Measurements from ENCODE around the gene MCM10. TPM values are rescaled to one million over a fixed set of nuclear protein-coding genes. Genes with fewer than 3 reads are reported as not detected.

Gene MCM10
- total and polyA plus RNA-seq, 2 experiments from 2014 or later = 38.2 to 43.0 TPM

DNA sequence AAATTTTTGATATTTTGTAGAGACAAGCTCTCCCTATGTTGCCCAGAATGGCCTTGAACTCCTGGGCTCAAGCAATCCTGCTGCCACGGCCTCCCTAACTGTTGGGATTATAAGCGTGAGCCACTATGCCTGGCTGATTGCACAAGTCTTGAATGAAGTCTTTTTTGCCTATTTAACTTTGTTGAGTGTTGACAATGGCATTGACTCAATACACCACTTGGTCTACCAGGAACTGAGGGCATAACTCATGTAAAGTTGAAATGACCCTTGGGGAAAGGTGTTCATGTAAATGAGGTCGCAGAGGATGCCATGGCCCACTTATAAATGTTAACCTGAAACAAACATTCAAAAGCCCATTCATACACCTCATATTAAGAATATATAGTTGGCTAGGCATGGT is 80.3 kb downstream of the MCM10 start:
- no peak for DNase-seq (ENCODE audit: low spot score)
- H3K9me2 ChIP-seq (ENCODE audit: insufficient read depth) = no peaks in the 10 kb centered on the region; the same call in 1 of the 2 replicates
- no peak for TF ChIP-seq POLR2AphosphoS5 (IDR thresholded peaks at IDR 0.05; ENCODE audit: low read depth)
- TF ChIP-seq EZH2phosphoT487 (IDR thresholded peaks at IDR 0.05; ENCODE audit: unreplicated experiment) = no peak
- TF ChIP-seq, protein P1, sequence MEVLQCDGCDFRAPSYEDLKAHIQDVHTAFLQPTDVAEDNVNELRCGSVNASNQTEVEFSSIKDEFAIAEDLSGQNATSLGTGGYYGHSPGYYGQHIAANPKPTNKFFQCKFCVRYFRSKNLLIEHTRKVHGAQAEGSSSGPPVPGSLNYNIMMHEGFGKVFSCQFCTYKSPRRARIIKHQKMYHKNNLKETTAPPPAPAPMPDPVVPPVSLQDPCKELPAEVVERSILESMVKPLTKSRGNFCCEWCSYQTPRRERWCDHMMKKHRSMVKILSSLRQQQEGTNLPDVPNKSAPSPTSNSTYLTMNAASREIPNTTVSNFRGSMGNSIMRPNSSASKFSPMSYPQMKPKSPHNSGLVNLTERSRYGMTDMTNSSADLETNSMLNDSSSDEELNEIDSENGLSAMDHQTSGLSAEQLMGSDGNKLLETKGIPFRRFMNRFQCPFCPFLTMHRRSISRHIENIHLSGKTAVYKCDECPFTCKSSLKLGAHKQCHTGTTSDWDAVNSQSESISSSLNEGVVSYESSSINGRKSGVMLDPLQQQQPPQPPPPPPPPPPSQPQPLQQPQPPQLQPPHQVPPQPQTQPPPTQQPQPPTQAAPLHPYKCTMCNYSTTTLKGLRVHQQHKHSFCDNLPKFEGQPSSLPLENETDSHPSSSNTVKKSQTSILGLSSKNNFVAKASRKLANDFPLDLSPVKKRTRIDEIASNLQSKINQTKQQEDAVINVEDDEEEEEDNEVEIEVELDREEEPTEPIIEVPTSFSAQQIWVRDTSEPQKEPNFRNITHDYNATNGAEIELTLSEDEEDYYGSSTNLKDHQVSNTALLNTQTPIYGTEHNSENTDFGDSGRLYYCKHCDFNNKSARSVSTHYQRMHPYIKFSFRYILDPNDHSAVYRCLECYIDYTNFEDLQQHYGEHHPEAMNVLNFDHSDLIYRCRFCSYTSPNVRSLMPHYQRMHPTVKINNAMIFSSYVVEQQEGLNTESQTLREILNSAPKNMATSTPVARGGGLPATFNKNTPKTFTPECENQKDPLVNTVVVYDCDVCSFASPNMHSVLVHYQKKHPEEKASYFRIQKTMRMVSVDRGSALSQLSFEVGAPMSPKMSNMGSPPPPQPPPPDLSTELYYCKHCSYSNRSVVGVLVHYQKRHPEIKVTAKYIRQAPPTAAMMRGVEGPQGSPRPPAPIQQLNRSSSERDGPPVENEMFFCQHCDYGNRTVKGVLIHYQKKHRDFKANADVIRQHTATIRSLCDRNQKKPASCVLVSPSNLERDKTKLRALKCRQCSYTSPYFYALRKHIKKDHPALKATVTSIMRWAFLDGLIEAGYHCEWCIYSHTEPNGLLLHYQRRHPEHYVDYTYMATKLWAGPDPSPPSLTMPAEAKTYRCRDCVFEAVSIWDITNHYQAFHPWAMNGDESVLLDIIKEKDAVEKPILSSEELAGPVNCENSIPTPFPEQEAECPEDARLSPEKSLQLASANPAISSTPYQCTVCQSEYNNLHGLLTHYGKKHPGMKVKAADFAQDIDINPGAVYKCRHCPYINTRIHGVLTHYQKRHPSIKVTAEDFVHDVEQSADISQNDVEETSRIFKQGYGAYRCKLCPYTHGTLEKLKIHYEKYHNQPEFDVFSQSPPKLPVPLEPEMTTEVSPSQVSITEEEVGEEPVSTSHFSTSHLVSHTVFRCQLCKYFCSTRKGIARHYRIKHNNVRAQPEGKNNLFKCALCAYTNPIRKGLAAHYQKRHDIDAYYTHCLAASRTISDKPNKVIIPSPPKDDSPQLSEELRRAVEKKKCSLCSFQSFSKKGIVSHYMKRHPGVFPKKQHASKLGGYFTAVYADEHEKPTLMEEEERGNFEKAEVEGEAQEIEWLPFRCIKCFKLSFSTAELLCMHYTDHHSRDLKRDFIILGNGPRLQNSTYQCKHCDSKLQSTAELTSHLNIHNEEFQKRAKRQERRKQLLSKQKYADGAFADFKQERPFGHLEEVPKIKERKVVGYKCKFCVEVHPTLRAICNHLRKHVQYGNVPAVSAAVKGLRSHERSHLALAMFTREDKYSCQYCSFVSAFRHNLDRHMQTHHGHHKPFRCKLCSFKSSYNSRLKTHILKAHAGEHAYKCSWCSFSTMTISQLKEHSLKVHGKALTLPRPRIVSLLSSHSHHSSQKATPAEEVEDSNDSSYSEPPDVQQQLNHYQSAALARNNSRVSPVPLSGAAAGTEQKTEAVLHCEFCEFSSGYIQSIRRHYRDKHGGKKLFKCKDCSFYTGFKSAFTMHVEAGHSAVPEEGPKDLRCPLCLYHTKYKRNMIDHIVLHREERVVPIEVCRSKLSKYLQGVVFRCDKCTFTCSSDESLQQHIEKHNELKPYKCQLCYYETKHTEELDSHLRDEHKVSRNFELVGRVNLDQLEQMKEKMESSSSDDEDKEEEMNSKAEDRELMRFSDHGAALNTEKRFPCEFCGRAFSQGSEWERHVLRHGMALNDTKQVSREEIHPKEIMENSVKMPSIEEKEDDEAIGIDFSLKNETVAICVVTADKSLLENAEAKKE (CRISPR knock-in tag; IDR thresholded peaks at IDR 0.05) = no peak
- TF ChIP-seq, protein P2, sequence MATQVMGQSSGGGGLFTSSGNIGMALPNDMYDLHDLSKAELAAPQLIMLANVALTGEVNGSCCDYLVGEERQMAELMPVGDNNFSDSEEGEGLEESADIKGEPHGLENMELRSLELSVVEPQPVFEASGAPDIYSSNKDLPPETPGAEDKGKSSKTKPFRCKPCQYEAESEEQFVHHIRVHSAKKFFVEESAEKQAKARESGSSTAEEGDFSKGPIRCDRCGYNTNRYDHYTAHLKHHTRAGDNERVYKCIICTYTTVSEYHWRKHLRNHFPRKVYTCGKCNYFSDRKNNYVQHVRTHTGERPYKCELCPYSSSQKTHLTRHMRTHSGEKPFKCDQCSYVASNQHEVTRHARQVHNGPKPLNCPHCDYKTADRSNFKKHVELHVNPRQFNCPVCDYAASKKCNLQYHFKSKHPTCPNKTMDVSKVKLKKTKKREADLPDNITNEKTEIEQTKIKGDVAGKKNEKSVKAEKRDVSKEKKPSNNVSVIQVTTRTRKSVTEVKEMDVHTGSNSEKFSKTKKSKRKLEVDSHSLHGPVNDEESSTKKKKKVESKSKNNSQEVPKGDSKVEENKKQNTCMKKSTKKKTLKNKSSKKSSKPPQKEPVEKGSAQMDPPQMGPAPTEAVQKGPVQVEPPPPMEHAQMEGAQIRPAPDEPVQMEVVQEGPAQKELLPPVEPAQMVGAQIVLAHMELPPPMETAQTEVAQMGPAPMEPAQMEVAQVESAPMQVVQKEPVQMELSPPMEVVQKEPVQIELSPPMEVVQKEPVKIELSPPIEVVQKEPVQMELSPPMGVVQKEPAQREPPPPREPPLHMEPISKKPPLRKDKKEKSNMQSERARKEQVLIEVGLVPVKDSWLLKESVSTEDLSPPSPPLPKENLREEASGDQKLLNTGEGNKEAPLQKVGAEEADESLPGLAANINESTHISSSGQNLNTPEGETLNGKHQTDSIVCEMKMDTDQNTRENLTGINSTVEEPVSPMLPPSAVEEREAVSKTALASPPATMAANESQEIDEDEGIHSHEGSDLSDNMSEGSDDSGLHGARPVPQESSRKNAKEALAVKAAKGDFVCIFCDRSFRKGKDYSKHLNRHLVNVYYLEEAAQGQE (IDR thresholded peaks at IDR 0.05; ENCODE audit: unreplicated experiment) = no peak
- no peak for TF ChIP-seq NANOG (IDR thresholded peaks at IDR 0.05; ENCODE audit: borderline replicate concordance)
- no peak for TF ChIP-seq STAT1 (IDR thresholded peaks at IDR 0.05; ENCODE audit: unreplicated experiment)
- TF ChIP-seq ZNF331 (CRISPR knock-in tag; IDR thresholded peaks at IDR 0.05; ENCODE audit: low read depth) = no peak
- no peak for TF ChIP-seq EZH2 (IDR thresholded peaks at IDR 0.05; ENCODE audit: low read depth, unreplicated experiment)
- TF ChIP-seq, protein P3, sequence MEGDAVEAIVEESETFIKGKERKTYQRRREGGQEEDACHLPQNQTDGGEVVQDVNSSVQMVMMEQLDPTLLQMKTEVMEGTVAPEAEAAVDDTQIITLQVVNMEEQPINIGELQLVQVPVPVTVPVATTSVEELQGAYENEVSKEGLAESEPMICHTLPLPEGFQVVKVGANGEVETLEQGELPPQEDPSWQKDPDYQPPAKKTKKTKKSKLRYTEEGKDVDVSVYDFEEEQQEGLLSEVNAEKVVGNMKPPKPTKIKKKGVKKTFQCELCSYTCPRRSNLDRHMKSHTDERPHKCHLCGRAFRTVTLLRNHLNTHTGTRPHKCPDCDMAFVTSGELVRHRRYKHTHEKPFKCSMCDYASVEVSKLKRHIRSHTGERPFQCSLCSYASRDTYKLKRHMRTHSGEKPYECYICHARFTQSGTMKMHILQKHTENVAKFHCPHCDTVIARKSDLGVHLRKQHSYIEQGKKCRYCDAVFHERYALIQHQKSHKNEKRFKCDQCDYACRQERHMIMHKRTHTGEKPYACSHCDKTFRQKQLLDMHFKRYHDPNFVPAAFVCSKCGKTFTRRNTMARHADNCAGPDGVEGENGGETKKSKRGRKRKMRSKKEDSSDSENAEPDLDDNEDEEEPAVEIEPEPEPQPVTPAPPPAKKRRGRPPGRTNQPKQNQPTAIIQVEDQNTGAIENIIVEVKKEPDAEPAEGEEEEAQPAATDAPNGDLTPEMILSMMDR (conservative IDR thresholded peaks at IDR 0.05; ENCODE audit: low read depth in 2 of 2) = no peak
- TF ChIP-seq JUNB (IDR thresholded peaks at IDR 0.05; ENCODE audit: unreplicated experiment) = no peak
- no peak for TF ChIP-seq CREB1 (CRISPR knock-in tag; IDR thresholded peaks at IDR 0.05; ENCODE audit: low read depth)
- TF ChIP-seq, protein P4, sequence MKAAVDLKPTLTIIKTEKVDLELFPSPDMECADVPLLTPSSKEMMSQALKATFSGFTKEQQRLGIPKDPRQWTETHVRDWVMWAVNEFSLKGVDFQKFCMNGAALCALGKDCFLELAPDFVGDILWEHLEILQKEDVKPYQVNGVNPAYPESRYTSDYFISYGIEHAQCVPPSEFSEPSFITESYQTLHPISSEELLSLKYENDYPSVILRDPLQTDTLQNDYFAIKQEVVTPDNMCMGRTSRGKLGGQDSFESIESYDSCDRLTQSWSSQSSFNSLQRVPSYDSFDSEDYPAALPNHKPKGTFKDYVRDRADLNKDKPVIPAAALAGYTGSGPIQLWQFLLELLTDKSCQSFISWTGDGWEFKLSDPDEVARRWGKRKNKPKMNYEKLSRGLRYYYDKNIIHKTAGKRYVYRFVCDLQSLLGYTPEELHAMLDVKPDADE (IDR thresholded peaks at IDR 0.05) = no peak
- no peak for TF ChIP-seq ZNF114 (CRISPR knock-in tag; IDR thresholded peaks at IDR 0.05)
- Mint-ChIP-seq H3K27ac (no peak overlapping the region), H3K4me1 (no peaks in the 10 kb centered on the region), H3K4me3 (no peak overlapping the region), H3K36me3 (ENCODE audit: low read depth) (no peaks in the 10 kb centered on the region), H3K27me3 (ENCODE audit: insufficient read depth, low read depth, poor library complexity) (peaks cover 6% of the 10 kb centered on the region), H3K9me3 (no peaks in the 10 kb centered on the region)
- no peak overlapping the region for H2AFZ ChIP-seq
- H3F3A ChIP-seq (replicated peaks; ENCODE audit: low read depth) = no peaks in the 10 kb centered on the region
- ATAC-seq = no peak
- no peak overlapping the region for H3K4me3 ChIP-seq
- no peaks in the 10 kb centered on the region for H4K20me1 ChIP-seq (replicated peaks; ENCODE audit: insufficient read depth)
- H3K27ac ChIP-seq (ENCODE audit: low read depth) = no peak overlapping the region
- H3K79me2 ChIP-seq (replicated peaks; ENCODE audit: insufficient read depth) = no peaks in the 10 kb centered on the region
- H3K4me2 ChIP-seq = no peak overlapping the region
- H3K36me3 ChIP-seq (ENCODE audit: insufficient read depth) = no peaks in the 10 kb centered on the region
- no peaks in the 10 kb centered on the region for H3K27me3 ChIP-seq (ENCODE audit: insufficient read depth)
- H3K4me1 ChIP-seq (ENCODE audit: insufficient read depth) = no peaks in the 10 kb centered on the region

Data from GM23338 (cell line).